Transverse colon (tissue), 4 donors: Measurements from ENCODE around the gene GTF3C6. TPM values are rescaled to one million over a fixed set of nuclear protein-coding genes. Genes with fewer than 3 reads are reported as not detected.
"Not testable (repeated sequence)": the region's sequence is repeated elsewhere in the genome, so short reads cannot be mapped to it uniquely, and the experiment has no call there.

Source experiments
- DNase-seq: peaks from one replicate; pipeline ENCODE4 v3.0.0-alpha.2; 2019
- H3K27ac ChIP-seq, 4 donors: fragments of 200-600 bp; sonication (generic); 2 replicates each; pipeline ENCODE4 v1.5.1; 2016 to 2018; ENCODE audit warnings: inconsistent platforms in 4 of 4
- H3K27me3 ChIP-seq: fragments of 200-600 bp; sonication (generic); 2 replicates; pipeline ENCODE4 v1.5.1; 2017; ENCODE audit warnings: inconsistent platforms
- H3K36me3 ChIP-seq, 4 donors: fragments of 200-600 bp; sonication (generic); 2 replicates each; pipeline ENCODE4 v1.5.1; 2017 to 2019; ENCODE audit warnings: inconsistent platforms in 4 of 4
- H3K4me1 ChIP-seq, 4 donors: fragments of 200-600 bp; sonication (generic); 2 replicates each; pipeline ENCODE4 v1.5.1; 2017 to 2020; ENCODE audit warnings: inconsistent platforms in 4 of 4
- H3K4me3 ChIP-seq, 4 donors: fragments of 200-600 bp; sonication (generic); 1 replicate in 1 of 4; 2 replicates in 3 of 4; pipeline versions ENCODE4 v1.5.1 to v1.6.1; 2017 to 2019; ENCODE audit warnings: inconsistent platforms in 4 of 4
- H3K9me3 ChIP-seq, 2 donors: fragments of 200-600 bp; sonication (generic); 2 replicates each; pipeline ENCODE4 v1.5.1; 2017 to 2019; ENCODE audit warnings: inconsistent platforms in 2 of 2
- EP300 ChIP-seq: sonication (generic); formaldehyde crosslinking; IDR thresholded peaks from one replicate; pipeline ENCODE4 v1.6.1; 2017; ENCODE audit warnings: antibody characterized with exemption, low read depth
- POLR2A ChIP-seq: fragments of 450-650 bp; IDR thresholded peaks from one replicate; pipeline ENCODE4 v1.6.1; 2016; ENCODE audit warnings: antibody characterized with exemption, mild to moderate bottlenecking, moderate library complexity
- POLR2AphosphoS5 ChIP-seq, 3 donors: sonication (generic); formaldehyde crosslinking; IDR thresholded peaks; one replicate each; pipeline ENCODE4 v1.6.1; 2016; ENCODE audit warnings: antibody characterized with exemption in 3 of 3
- WGBS, 2 donors: methylation state at CpG; one replicate each; pipeline ENCODE4 v1.1.5; 2018; ENCODE audit warnings: low coverage in 1 of 2; 5-methylcytosine and 5-hydroxymethylcytosine counted together
- in situ Hi-C, 4 donors: fragments of 200-750 bp; cut with MboI; loops; one replicate each; pipeline versions ENCODE4 v1.15.0 to v1.15.1; 2017; ENCODE audit warnings: low sequenced_read_pairs in 3 of 4, low pct_ligation_motif_present in 1 of 4, low pct_unique_long_range_greater_than_20kb in 1 of 4
- intact Hi-C: fragments of 100-400 bp; cut with DNase I; formaldehyde crosslinking; loops from one replicate; pipeline ENCODE4 v1.15.1; 2023; ENCODE audit warnings: low total_unique reads
- total RNA-seq, 4 donors: library from RNA; depleted of rRNA; stranded (reverse); fragments of >200 nt; gene quantifications; one replicate each; pipeline ENCODE4 v1.1.0, GENCODE V29; 2016
- TF ChIP-seq, protein P1 (sequence below), 5 experiments: fragments of 200-600 bp in 3 of 5; fragments of 450-650 bp in 2 of 5; sonication (generic) in 3 of 5; IDR thresholded peaks; 1 replicate in 2 of 5; 2 replicates in 3 of 5; pipeline ENCODE4 v1.5.1; 2016 to 2017; ENCODE audit warnings: antibody characterized with exemption in 5 of 5, inconsistent platforms in 3 of 5, mild to moderate bottlenecking in 2 of 5, moderate library complexity in 1 of 5

GTF3C6 gene
- total RNA-seq, 4 donors from 2014 or later = 13.5 to 53.4 (median 24.6) TPM

DNA sequence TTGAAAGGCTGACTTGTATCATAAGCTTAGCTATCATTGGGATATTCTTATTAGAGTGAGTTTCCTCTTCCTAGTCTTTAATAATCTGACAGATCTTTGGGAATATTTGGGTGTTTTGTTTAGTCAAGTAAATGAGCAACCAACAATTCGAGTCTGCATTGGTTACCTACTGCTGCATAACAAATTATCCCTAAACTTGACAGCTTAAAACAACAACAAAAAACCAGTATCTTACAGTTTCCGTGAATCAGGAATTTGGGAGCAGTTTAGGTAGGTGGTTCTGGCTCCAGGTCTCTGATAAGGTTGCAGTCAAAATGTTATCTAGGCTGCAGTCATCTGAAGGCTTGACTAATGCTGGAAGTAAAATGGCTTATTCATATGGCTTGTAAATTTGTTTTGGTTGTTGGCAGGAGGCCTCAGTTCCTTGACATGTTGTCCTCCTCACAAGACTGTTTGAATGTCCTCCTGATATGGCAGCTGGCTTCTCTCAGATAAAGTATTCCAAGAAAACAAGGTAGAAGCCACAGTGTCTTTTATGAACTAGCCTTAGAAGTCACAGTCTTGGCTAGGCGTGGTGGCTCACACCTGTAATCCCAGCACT lies 7.2 kb downstream of the GTF3C6 start:
- intact Hi-C loops = no loop called here
- WGBS, 2 donors = 92 to 97% methylated on average over 2 to 3 of the region's 3 CpGs

GRCh38 chr6:110968661-110969060 lies 10.2 kb downstream of the GTF3C6 start:
- H3K4me3 ChIP-seq, intact Hi-C loops, DNase-seq, in situ Hi-C loops, H3K4me1 ChIP-seq, H3K9me3 ChIP-seq, H3K27ac ChIP-seq, H3K27me3 ChIP-seq: not testable (repeated sequence)
- peaks cover 0 to 32% (median 5%) of the 10 kb centered on the region in 4 donors for H3K36me3 ChIP-seq
- 89 to 100% methylated on average over 2 of the region's 2 CpGs for WGBS, 2 donors

More for the DNA sequence above, 7.2 kb downstream of the GTF3C6 start:
- H3K4me3 ChIP-seq = no peak overlapping the region
- H3K27me3 ChIP-seq = no peaks in the 10 kb centered on the region
- peaks cover 0 to 46% (median 18%) of the 10 kb centered on the region in 4 donors for H3K36me3 ChIP-seq
- no peaks in the 10 kb centered on the region for H3K4me1 ChIP-seq
- DNase-seq = no peak
- H3K27ac ChIP-seq = no peak overlapping the region
- TF ChIP-seq, protein P1, sequence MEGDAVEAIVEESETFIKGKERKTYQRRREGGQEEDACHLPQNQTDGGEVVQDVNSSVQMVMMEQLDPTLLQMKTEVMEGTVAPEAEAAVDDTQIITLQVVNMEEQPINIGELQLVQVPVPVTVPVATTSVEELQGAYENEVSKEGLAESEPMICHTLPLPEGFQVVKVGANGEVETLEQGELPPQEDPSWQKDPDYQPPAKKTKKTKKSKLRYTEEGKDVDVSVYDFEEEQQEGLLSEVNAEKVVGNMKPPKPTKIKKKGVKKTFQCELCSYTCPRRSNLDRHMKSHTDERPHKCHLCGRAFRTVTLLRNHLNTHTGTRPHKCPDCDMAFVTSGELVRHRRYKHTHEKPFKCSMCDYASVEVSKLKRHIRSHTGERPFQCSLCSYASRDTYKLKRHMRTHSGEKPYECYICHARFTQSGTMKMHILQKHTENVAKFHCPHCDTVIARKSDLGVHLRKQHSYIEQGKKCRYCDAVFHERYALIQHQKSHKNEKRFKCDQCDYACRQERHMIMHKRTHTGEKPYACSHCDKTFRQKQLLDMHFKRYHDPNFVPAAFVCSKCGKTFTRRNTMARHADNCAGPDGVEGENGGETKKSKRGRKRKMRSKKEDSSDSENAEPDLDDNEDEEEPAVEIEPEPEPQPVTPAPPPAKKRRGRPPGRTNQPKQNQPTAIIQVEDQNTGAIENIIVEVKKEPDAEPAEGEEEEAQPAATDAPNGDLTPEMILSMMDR (IDR thresholded peaks at IDR 0.05) = no peak
- no peak for TF ChIP-seq EP300
- TF ChIP-seq POLR2A = no peak
- TF ChIP-seq POLR2AphosphoS5 (IDR thresholded peaks at IDR 0.05) = no peak
- in situ Hi-C loops = no loop called here
- no peaks in the 10 kb centered on the region for H3K9me3 ChIP-seq

GRCh38 chr6:110971468-110971867 lies 13.0 kb downstream of the GTF3C6 start:
- no peak for DNase-seq
- Histone ChIP-seq H3K4me1 (no peaks in the 10 kb centered on the region), H3K4me3 (no peak overlapping the region), H3K9me3 (no peaks in the 10 kb centered on the region), H3K36me3 (peaks cover 0 to 11% (median 0%) of the 10 kb centered on the region in 4 donors), H3K27ac (no peak overlapping the region), H3K27me3 (no peaks in the 10 kb centered on the region)
- TF ChIP-seq, protein P1 (IDR thresholded peaks at IDR 0.05) = no peak
- no peak for TF ChIP-seq POLR2AphosphoS5 (IDR thresholded peaks at IDR 0.05)
- TF ChIP-seq EP300 = no peak
- no peak for TF ChIP-seq POLR2A
- 46 to 59% methylated on average over 2 of the region's 2 CpGs for WGBS, 2 donors
- in situ Hi-C loops (no loop called here), intact Hi-C loops (loop anchor here (10.0 kb wide), 1 partner anchor 97 kb away; the partner anchor contains the start of gene AMD1)

GRCh38 chr6:110976575-110976974 lies 18.1 kb downstream of the GTF3C6 start:
- Histone ChIP-seq H3K4me3 (no peak overlapping the region), H3K4me1 (no peaks in the 10 kb centered on the region), H3K36me3 (no peaks in the 10 kb centered on the region), H3K27me3 (no peaks in the 10 kb centered on the region), H3K27ac (no peak overlapping the region), H3K9me3 (no peaks in the 10 kb centered on the region)
- no peak for DNase-seq
- WGBS, 2 donors = 88 to 100% methylated on average over 1 of the region's 1 CpG
- in situ Hi-C loops = no loop called here
- intact Hi-C loops = loop anchor here (10.0 kb wide), 1 partner anchor 102 kb away; the partner anchor contains the start of gene AMD1
- no peak for TF ChIP-seq POLR2A
- TF ChIP-seq POLR2AphosphoS5 (IDR thresholded peaks at IDR 0.05) = no peak
- TF ChIP-seq, protein P1 (IDR thresholded peaks at IDR 0.05) = no peak
- no peak for TF ChIP-seq EP300
